Activated naive CD4-positive, alpha-beta T cell treated with anti-CD3 and anti-CD28 coated beads for 36 hours (primary cell): ENCODE measurements around the gene OBSL1. TPM values are rescaled to one million over a fixed set of nuclear protein-coding genes. Genes with fewer than 3 reads are reported as not detected.
A peak's percentile ranks its signal among the peaks of the same experiment; 100 is the strongest.

ENCODE experiments used
- CTCF ChIA-PET: fragments of 350-600 bp; sonication (Branson Sonifier 250); formaldehyde crosslinking; loops from one replicate; lab custom pipeline; 2021; ENCODE audit warnings: antibody characterized with exemption; lab: Charles Lee
- DNase-seq: peaks from one replicate; pipeline ENCODE4 v3.0.0-alpha.2; 2020
- H3K27ac Mint-ChIP-seq: one replicate; pipeline ENCODE4 v1.8.0; 2021; ENCODE audit warnings: mild to moderate bottlenecking, mixed read lengths
- H3K27me3 Mint-ChIP-seq: one replicate; pipeline ENCODE4 v1.8.0; 2021; ENCODE audit warnings: low read depth, mixed read lengths
- H3K36me3 Mint-ChIP-seq: one replicate; pipeline ENCODE4 v1.8.0; 2021; ENCODE audit warnings: low read depth, mixed read lengths
- H3K4me1 Mint-ChIP-seq: one replicate; pipeline ENCODE4 v1.8.0; 2021; ENCODE audit warnings: low read depth, mixed read lengths
- H3K4me3 Mint-ChIP-seq: one replicate; pipeline ENCODE4 v1.8.0; 2021; ENCODE audit warnings: mild to moderate bottlenecking, moderate library complexity, mixed read lengths
- H3K9me3 Mint-ChIP-seq: one replicate; pipeline ENCODE4 v1.8.0; 2021; ENCODE audit warnings: mixed read lengths
- intact Hi-C: fragments of 100-400 bp; cut with micrococcal nuclease; formaldehyde crosslinking; loops from one replicate; pipeline ENCODE4 v1.15.1; 2023
- total RNA-seq, 2 experiments: library from RNA; stranded (reverse); gene quantifications; one replicate each; pipeline ENCODE4 v1.2.3, GENCODE V29; 2021

The OBSL1 gene
- total RNA-seq, 2 experiments from 2014 or later: 1.5 to 1.6 TPM

GRCh38 chr2:219511547-219512325 lies 59.6 kb downstream of the OBSL1 start:
- peaks cover 58% of the 10 kb centered on the region for H3K27me3 Mint-ChIP-seq
- no peak overlapping the region for H3K4me3 Mint-ChIP-seq
- H3K4me1 Mint-ChIP-seq: peaks cover 25% of the 10 kb centered on the region
- CTCF ChIA-PET: interaction anchor here (1.1 to 3.8 kb wide), 7 partner anchors 11 to 36 kb away, joined by 3 to 29 read pairs (median 5); partner anchors contain the start of gene GMPPA
- DNase-seq: no peak
- intact Hi-C loops: no loop called here
- no peak overlapping the region for H3K27ac Mint-ChIP-seq
- H3K9me3 Mint-ChIP-seq: no peaks in the 10 kb centered on the region
- peaks cover 5% of the 10 kb centered on the region for H3K36me3 Mint-ChIP-seq

DNA sequence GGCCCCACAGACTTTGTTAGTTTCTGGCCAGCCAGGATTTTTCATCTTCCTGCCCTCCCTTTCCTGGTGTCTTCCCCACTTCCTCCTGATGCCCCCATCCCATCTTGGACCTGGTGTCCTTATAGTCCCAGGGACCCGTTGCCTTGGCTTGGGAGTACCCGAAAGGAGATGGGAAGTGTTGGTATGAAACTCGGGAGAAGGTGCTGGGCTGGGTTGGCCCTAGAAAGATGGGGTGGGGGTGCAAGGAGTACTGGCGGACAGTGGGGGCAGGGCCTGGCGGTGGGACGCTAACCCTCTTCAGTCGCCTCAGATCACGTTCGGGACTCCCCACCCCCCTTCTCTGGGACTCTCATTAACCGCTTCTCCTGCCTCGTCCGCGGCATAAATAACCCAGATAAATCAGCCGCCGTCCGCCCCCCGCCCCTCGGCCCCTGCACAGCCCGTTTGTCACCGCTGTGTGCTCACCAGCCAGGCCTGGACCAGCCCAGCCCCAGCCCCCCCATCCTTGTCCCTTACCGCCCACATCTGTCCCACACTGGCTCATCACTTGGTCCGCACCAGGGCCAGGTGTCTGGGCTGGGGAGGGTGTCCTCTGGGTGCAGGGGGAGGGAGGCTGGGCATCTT lies 60.7 kb downstream of the OBSL1 start:
- Mint-ChIP-seq H3K4me3 (no peak overlapping the region), H3K4me1 (peaks cover 25% of the 10 kb centered on the region), H3K36me3 (peaks cover 13% of the 10 kb centered on the region), H3K9me3 (no peaks in the 10 kb centered on the region), H3K27me3 (peaks cover 47% of the 10 kb centered on the region), H3K27ac (no peak overlapping the region)
- CTCF ChIA-PET: interaction anchor here (1.0 to 4.1 kb wide), 12 partner anchors 8 to 35 kb away, joined by 3 to 29 read pairs (median 6); partner anchors contain the start of gene GMPPA
- no peak for DNase-seq
- intact Hi-C loops: no loop called here

DNA sequence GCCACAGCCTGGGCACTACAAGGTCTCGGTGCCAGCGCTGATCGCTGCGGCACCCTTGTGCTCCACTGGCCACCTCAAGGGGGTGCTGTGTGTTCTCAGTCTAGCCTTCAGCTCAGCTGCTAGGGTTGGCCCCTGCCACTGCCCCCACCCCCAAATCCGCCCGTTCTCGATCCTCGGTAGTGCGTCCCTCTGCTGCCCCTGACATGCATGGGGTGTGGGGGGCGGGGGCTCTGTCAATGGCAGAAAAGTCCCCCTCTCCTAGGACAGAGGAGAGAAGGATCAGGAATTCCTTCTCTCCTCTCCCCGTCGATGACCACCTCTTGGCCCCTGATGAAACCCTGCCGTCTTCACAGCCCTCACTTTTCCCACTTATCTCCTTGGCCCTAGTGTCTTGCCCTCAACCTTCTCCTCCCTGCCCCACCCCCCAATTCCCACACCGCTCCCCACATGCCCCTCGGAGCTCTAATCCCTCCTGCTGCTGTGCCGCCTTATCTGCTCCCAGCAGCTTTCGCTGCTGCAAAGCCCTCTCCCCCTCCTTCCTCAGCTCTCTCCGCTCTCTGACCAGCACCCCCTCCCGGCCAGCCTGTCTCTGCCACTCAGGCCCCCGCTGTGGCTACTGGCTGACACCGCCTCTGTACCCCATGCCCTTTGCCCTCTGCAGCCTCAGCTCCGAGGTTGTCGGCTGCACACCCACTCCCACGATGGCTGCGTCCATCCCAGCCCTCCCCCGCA lies 61.4 kb downstream of the OBSL1 start:
- Mint-ChIP-seq H3K4me1 (peaks cover 25% of the 10 kb centered on the region), H3K9me3 (no peaks in the 10 kb centered on the region), H3K36me3 (peaks cover 18% of the 10 kb centered on the region), H3K27me3 (peaks cover 41% of the 10 kb centered on the region), H3K27ac (no peak overlapping the region), H3K4me3 (peak overlapping the region; percentile 26)
- peak; percentile 68 for DNase-seq
- intact Hi-C loops: loop anchor here (1.0 kb wide), 3 partner anchors 12 to 31 kb away; partner anchors contain the start of gene GMPPA
- CTCF ChIA-PET: interaction anchor here (0.7 to 4.1 kb wide), 12 partner anchors 9 to 90 kb away, joined by 3 to 27 read pairs (median 4); partner anchors contain the start of gene GMPPA

DNA sequence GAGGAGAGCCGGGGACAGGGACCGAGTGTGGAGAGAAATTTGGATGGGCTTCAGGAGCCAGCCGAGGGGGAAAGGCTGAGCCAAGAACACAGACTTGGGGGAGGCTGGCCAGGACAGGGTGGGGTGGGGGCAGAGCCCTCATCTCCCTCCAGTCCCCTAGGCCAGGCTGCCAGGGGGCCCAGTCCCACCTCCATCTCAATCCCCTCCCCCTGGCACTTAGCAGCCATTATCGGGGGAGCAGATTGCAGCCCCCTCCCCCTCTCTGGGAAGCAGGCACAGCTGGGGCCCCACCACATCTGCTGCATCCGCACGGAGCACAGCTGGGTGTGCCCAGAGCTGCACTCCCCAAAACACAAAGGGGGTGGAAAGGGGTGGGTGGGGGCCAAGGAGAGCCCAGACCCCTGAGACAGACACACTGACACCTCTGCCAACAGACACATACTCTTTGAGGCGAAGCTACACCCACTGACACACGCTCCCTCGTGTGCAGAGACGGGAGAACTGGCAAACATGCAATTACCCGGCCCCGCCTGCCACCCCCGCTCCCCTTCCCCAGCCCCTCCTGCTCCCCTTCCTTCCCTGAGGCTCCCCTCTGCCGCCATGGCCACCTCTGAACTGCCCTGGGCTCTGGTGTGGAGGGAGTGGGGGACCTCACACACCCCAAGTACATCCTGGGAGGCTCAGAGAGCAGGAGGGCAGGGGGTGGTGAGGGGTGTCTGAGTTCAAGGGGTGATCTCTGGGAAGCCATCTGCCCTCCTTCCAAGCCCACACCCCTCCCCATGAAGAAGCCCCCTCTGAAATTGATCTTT lies 62.2 kb downstream of the OBSL1 start:
- Mint-ChIP-seq H3K27me3 (peaks cover 38% of the 10 kb centered on the region), H3K9me3 (no peaks in the 10 kb centered on the region), H3K4me3 (peak overlapping the region; percentile 26), H3K27ac (no peak overlapping the region), H3K36me3 (peaks cover 25% of the 10 kb centered on the region), H3K4me1 (peaks cover 24% of the 10 kb centered on the region)
- CTCF ChIA-PET: interaction anchor here (0.7 to 4.1 kb wide), 12 partner anchors 9 to 90 kb away, joined by 3 to 27 read pairs (median 6); partner anchors contain the start of gene GMPPA
- intact Hi-C loops: loop anchor here (1.0 kb wide), 3 partner anchors 11 to 32 kb away; partner anchors contain the start of gene GMPPA
- DNase-seq: no peak

DNA sequence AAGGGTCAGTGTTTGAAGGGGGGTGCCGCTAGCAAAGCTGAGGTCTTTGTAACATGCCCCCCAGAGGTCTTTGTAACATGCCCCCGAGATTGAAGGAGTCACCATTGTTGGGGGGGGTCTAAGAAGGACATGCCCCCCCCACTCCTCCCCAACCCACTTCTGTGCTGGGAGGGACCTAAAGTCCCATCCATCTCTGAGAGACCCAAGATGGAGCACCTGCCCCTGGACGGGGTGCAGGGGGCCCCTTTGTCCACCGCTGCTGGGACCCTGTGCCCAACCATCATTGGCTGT lies 63.0 kb downstream of the OBSL1 start:
- H3K27ac Mint-ChIP-seq: no peak overlapping the region
- no peak overlapping the region for H3K4me3 Mint-ChIP-seq
- H3K9me3 Mint-ChIP-seq: no peaks in the 10 kb centered on the region
- H3K36me3 Mint-ChIP-seq: peaks cover 28% of the 10 kb centered on the region
- intact Hi-C loops: no loop called here
- H3K27me3 Mint-ChIP-seq: peaks cover 31% of the 10 kb centered on the region
- peaks cover 16% of the 10 kb centered on the region for H3K4me1 Mint-ChIP-seq
- DNase-seq: no peak
- CTCF ChIA-PET: interaction anchor here (0.9 to 4.1 kb wide), 8 partner anchors 9 to 33 kb away, joined by 3 to 25 read pairs (median 4); a partner anchor contains a TSS

DNA sequence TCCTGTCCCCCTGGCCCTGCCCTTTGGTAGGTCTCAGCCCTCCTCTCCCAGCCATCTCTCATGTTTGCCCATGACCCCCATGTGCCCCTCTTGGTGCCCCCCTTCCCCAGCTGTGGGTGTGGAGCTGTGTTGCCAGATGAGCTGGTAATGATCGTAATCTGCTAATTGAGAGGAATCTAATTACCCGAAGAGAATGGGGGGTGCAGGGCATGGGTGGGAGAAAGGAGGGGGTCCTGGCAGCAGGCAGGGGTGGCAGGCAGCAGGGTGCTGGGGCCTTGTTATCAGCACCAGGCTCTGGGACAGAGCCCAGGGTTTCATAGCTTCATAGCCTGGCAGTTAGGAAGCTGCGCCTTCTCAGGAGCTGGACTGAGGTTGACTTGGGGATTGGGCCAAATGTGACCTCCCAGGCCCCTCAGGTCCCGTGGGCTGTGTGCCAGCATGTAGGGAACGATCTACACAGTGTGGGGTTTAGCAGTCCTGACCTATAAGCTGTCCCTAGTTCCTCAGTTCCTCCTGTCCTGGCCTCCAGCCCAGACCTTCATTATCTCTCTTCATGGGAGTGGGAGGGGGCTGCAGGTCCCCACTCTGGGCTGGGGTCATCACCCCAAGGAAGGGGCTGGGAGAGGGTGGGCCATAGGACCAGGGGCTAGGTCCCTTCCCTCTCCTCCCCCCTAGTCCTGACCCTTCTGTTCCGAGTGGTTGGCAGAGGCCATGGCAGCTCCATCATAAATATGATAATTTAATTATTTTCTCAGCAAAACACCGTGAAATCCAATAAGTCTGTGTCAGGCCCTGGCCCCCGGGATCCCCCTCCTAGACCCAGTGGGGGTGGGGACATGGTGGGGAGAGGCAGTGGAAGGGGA lies 63.5 kb downstream of the OBSL1 start:
- CTCF ChIA-PET: interaction anchor here (0.9 to 4.1 kb wide), 11 partner anchors 8 to 105 kb away, joined by 3 to 25 read pairs (median 4); a partner anchor contains a TSS
- peaks cover 12% of the 10 kb centered on the region for H3K4me1 Mint-ChIP-seq
- peaks cover 26% of the 10 kb centered on the region for H3K27me3 Mint-ChIP-seq
- no peak overlapping the region for H3K4me3 Mint-ChIP-seq
- H3K9me3 Mint-ChIP-seq: no peaks in the 10 kb centered on the region
- intact Hi-C loops: no loop called here
- no peak overlapping the region for H3K27ac Mint-ChIP-seq
- DNase-seq: no peak
- H3K36me3 Mint-ChIP-seq: peaks cover 28% of the 10 kb centered on the region

DNA sequence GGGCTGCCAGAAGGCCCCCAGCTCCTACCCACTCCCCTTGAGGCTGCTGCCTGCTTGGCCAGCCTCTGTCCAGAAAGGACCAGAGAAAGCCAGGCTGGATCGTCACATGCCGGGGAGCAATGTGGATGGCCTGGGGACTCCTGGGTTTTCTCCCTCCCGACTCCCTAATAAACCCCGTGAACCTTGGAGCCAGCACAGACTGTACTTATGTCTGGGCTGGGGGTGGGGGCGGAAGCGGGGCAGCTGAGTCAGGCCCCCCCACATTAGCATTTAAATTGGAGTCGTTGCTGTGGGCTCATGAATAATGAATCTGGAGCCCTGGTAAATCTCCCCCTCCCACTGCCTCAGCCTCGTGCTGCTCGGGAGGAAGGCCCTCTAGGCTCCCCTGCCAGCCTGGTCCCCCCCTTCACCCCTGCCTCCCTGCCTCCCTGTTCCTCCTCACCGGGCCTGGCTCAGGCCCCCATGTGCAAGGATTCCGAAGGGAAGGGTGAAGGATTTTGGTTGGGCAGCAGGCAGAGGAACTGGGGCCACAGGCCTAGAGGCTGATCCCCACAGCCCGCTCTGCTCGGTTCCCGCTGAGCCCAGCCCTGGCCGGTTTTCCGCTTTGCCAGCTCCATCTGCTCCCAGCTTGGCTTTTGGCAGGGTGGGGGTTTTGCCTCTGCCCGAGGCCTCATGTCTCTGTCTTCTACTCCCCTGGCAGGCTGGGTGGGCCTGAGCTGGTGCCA lies 64.4 kb downstream of the OBSL1 start:
- Mint-ChIP-seq H3K4me3 (no peak overlapping the region), H3K27ac (no peak overlapping the region), H3K4me1 (peaks cover 12% of the 10 kb centered on the region), H3K36me3 (peaks cover 28% of the 10 kb centered on the region), H3K27me3 (peaks cover 21% of the 10 kb centered on the region), H3K9me3 (no peaks in the 10 kb centered on the region)
- DNase-seq: no peak
- CTCF ChIA-PET: interaction anchor here (1.1 to 4.1 kb wide), 9 partner anchors 7 to 104 kb away, joined by 3 to 25 read pairs (median 4); partner anchors contain the start of gene GMPPA
- intact Hi-C loops: no loop called here

- Mint-ChIP-seq H3K27me3 (peaks cover 17% of the 10 kb centered on the region), H3K9me3 (no peaks in the 10 kb centered on the region)
- CTCF ChIA-PET: interaction anchor here (1.1 to 4.1 kb wide), 4 partner anchors 8 to 24 kb away, joined by 3 to 25 read pairs (median 4); partner anchors contain the start of gene GMPPA
Observed at GRCh38 chr2:219506153-219506801, 65.1 kb downstream of the OBSL1 start.

DNA sequence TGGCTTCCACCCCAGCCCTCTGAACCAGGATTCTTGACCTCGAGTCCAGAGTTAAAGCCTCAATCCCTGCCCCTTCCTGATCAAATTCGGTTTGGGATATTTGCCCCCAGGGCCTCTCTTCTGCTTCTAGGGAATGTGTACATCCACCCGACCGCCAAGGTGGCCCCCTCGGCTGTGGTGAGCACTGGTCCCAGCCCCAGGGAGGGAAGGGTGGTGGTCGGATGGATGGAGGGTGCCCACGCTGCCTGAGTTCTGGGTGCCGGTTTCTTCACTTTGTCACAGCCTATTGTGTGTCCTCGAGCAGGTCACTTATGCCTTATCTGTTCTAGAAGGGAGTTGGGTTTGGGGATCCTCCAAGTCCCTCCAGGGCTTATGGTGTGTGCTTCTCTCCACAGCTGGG lies 65.8 kb downstream of the OBSL1 start:
- H3K27ac Mint-ChIP-seq: no peak overlapping the region
- peaks cover 28% of the 10 kb centered on the region for H3K36me3 Mint-ChIP-seq
- CTCF ChIA-PET: interaction anchor here (1.3 kb wide), 1 partner anchor 11 kb away, joined by 3 read pairs; no protein-coding TSS in a partner anchor
- peaks cover 12% of the 10 kb centered on the region for H3K27me3 Mint-ChIP-seq
- peaks cover 12% of the 10 kb centered on the region for H3K4me1 Mint-ChIP-seq
- H3K4me3 Mint-ChIP-seq: no peak overlapping the region
- DNase-seq: no peak
- intact Hi-C loops: no loop called here
- no peaks in the 10 kb centered on the region for H3K9me3 Mint-ChIP-seq

More at GRCh38 chr2:219506153-219506801, 65.1 kb downstream of the OBSL1 start:
- Mint-ChIP-seq H3K36me3 (peaks cover 28% of the 10 kb centered on the region), H3K27ac (no peak overlapping the region), H3K4me1 (peaks cover 12% of the 10 kb centered on the region), H3K4me3 (no peak overlapping the region)
- DNase-seq: no peak
- intact Hi-C loops: no loop called here

- intact Hi-C loops: no loop called here
- Mint-ChIP-seq H3K9me3 (no peaks in the 10 kb centered on the region), H3K4me3 (no peak overlapping the region), H3K4me1 (peaks cover 20% of the 10 kb centered on the region), H3K27ac (no peak overlapping the region), H3K36me3 (peaks cover 29% of the 10 kb centered on the region), H3K27me3 (peaks cover 7% of the 10 kb centered on the region)
- CTCF ChIA-PET: interaction anchor here (1.3 to 11.7 kb wide), 2 partner anchors 18 to 26 kb away, joined by 3 to 211 read pairs; no protein-coding TSS in a partner anchor
- no peak for DNase-seq
Observed at GRCh38 chr2:219502618-219503017, 68.7 kb downstream of the OBSL1 start.
